Ishikawa (cell line): ENCODE data around the gene NEU3.

Source experiments
- CEBPB ChIP-seq: IDR thresholded peaks from 2 replicates; pipeline ENCODE4 v1.6.1; 2012
- CREB1 ChIP-seq: IDR thresholded peaks from 2 replicates; pipeline ENCODE4 v1.6.1; 2012; ENCODE audit warnings: low read depth
- EGR1 ChIP-seq: IDR thresholded peaks from 2 replicates; pipeline ENCODE4 v1.6.1; 2012
- EP300 ChIP-seq: IDR thresholded peaks from 2 replicates; pipeline ENCODE4 v1.6.1; 2012; ENCODE audit warnings: borderline replicate concordance
- FOXM1 ChIP-seq: IDR thresholded peaks from 2 replicates; pipeline ENCODE4 v1.6.1; 2012; ENCODE audit warnings: low read depth, borderline replicate concordance
- MAX ChIP-seq: IDR thresholded peaks from 2 replicates; pipeline ENCODE4 v1.6.1; 2012
- NFIC ChIP-seq: IDR thresholded peaks from 2 replicates; pipeline ENCODE4 v1.6.1; 2012
- RAD21 ChIP-seq: IDR thresholded peaks from 2 replicates; pipeline ENCODE4 v1.6.1; 2012; ENCODE audit warnings: low read depth
- TAF1 ChIP-seq: IDR thresholded peaks from 2 replicates; pipeline ENCODE4 v1.6.1; 2012; ENCODE audit warnings: low read depth, mild to moderate bottlenecking
- TCF12 ChIP-seq: IDR thresholded peaks from 2 replicates; pipeline ENCODE4 v1.6.1; 2012; ENCODE audit warnings: low read depth
- TEAD4 ChIP-seq: IDR thresholded peaks from 2 replicates; pipeline ENCODE4 v1.6.1; 2012
- USF1 ChIP-seq: IDR thresholded peaks from 2 replicates; pipeline ENCODE4 v1.6.1; 2012
- YY1 ChIP-seq: IDR thresholded peaks from 2 replicates; pipeline ENCODE4 v1.6.1; 2012; ENCODE audit warnings: low read depth
- ZBTB7A ChIP-seq: IDR thresholded peaks from 2 replicates; pipeline ENCODE4 v1.6.1; 2012; ENCODE audit warnings: low read depth
- TF ChIP-seq, protein P1 (sequence below): IDR thresholded peaks from 2 replicates; pipeline ENCODE4 v1.6.1; 2012; ENCODE audit warnings: low read depth, mild to moderate bottlenecking

NEU3 gene

GRCh38 chr11:74966651-74967050 lies 22.1 kb upstream of the NEU3 start:
- TF ChIP-seq MAX (no peak), YY1 (no peak), CEBPB (no peak), NFIC (no peak), EGR1 (no peak), TEAD4 (no peak), CREB1 (no peak), USF1 (no peak), EP300 (no peak), RAD21 (no peak), FOXM1 (no peak), ZBTB7A (no peak), TCF12 (no peak)

DNA sequence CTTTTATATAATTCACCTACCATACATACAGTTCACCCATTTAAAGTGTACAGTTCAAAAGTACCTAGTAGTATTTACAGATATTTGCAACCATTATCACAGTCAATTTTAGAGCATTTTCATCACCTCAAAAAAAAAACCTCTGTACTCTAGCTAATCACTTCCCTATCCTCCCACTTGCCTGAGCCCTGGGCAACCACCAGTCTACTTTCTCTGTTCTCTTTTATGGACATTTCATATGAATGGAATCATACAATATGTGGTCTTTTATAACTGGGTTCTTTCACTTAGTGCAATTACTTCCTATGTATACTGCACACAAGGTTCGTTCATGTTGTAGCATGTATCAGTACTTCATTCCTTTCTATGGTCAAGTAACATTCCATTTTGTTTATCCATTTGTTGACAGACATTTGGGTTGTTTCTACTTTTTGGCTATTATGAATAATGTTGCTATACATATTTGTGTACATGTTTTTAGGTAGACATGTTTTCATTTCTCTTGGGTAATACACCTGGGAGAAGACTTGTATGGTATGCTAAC lies 17.8 kb upstream of the NEU3 start:
- no peak for TF ChIP-seq ZBTB7A
- TF ChIP-seq, protein P1, sequence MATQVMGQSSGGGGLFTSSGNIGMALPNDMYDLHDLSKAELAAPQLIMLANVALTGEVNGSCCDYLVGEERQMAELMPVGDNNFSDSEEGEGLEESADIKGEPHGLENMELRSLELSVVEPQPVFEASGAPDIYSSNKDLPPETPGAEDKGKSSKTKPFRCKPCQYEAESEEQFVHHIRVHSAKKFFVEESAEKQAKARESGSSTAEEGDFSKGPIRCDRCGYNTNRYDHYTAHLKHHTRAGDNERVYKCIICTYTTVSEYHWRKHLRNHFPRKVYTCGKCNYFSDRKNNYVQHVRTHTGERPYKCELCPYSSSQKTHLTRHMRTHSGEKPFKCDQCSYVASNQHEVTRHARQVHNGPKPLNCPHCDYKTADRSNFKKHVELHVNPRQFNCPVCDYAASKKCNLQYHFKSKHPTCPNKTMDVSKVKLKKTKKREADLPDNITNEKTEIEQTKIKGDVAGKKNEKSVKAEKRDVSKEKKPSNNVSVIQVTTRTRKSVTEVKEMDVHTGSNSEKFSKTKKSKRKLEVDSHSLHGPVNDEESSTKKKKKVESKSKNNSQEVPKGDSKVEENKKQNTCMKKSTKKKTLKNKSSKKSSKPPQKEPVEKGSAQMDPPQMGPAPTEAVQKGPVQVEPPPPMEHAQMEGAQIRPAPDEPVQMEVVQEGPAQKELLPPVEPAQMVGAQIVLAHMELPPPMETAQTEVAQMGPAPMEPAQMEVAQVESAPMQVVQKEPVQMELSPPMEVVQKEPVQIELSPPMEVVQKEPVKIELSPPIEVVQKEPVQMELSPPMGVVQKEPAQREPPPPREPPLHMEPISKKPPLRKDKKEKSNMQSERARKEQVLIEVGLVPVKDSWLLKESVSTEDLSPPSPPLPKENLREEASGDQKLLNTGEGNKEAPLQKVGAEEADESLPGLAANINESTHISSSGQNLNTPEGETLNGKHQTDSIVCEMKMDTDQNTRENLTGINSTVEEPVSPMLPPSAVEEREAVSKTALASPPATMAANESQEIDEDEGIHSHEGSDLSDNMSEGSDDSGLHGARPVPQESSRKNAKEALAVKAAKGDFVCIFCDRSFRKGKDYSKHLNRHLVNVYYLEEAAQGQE: no peak
- no peak for TF ChIP-seq TAF1
- TF ChIP-seq YY1: no peak
- TF ChIP-seq TCF12: no peak
- no peak for TF ChIP-seq CEBPB
- TF ChIP-seq CREB1: no peak
- TF ChIP-seq RAD21: no peak
- TF ChIP-seq TEAD4: no peak
- TF ChIP-seq EGR1: no peak
- no peak for TF ChIP-seq NFIC
- no peak for TF ChIP-seq FOXM1
- no peak for TF ChIP-seq EP300

DNA sequence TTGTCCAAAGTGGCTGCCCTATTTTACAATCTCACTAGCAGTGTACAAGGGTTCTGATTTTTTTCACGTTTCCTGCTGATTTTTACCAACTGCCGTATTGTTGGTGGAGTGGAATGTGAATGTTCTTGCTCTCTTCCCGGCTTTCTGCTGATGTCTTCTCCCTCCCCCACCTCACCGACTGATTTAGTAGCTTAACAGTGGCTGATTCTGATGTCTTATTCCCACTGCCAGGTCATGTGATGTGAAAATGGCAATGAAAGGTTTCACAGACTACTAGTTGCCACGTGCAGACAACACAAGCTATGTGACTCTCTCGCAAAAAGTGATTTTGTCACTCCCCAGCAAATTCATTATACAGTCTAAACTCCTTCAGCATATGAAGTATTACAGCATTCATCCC lies 17.3 kb upstream of the NEU3 start:
- TF ChIP-seq TEAD4: no peak
- TF ChIP-seq YY1: no peak
- no peak for TF ChIP-seq USF1
- TF ChIP-seq, protein P1: no peak
- no peak for TF ChIP-seq RAD21
- no peak for TF ChIP-seq TAF1
- no peak for TF ChIP-seq MAX
- no peak for TF ChIP-seq CREB1
- no peak for TF ChIP-seq EGR1
- no peak for TF ChIP-seq ZBTB7A
- TF ChIP-seq FOXM1: no peak
- TF ChIP-seq NFIC: no peak
- TF ChIP-seq EP300: no peak

DNA sequence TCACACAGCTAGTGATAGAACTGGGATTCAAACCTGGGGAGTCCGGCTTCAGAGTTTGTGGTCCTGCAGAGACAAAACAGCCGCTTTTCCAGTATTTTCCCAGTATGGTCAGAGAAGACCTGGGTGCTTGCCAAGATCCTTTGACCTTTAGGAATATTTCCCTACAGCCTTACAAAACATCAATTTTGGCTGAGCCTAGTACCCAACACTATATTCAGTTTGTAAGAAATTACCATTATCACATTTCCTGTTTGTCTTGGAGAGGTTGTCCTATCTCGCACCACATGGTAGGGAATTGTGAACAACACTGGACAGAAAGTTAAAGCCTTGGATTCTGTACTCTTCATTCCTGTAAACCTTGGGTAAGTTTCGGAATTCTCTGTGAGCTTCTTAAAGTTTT lies 10.7 kb upstream of the NEU3 start:
- TF ChIP-seq NFIC: no peak
- TF ChIP-seq TEAD4: no peak
- no peak for TF ChIP-seq CREB1
- TF ChIP-seq YY1: no peak
- no peak for TF ChIP-seq TCF12
- no peak for TF ChIP-seq FOXM1
- no peak for TF ChIP-seq MAX
- no peak for TF ChIP-seq RAD21
- no peak for TF ChIP-seq ZBTB7A
- TF ChIP-seq CEBPB: no peak
- no peak for TF ChIP-seq EGR1
- no peak for TF ChIP-seq TAF1
- no peak for TF ChIP-seq USF1
- TF ChIP-seq, protein P1: no peak
- TF ChIP-seq EP300: no peak
